DND-41 (cell line): Measurements from ENCODE around the gene PDCL2.
"Not testable (repeated sequence)": the region's sequence is repeated elsewhere in the genome, so short reads cannot be mapped to it uniquely, and the experiment has no call there.

ENCODE experiments used
- ATAC-seq: fragments of 200-7000 bp; cut with Tn5 transposase; 3 replicates; pipeline ENCODE4 v1.9.1; 2021; ENCODE audit warnings: low read depth; ENCODE audit not compliant: insufficient read depth
- DNase-seq: peaks from one replicate; pipeline ENCODE4 v3.0.0-alpha.2; 2020
- H2AFZ ChIP-seq: 2 replicates; pipeline ENCODE4 v1.6.0; 2012; ENCODE audit warnings: low read depth, low read length
- H3K27ac ChIP-seq: 2 replicates; pipeline ENCODE4 v1.5.1; 2012; ENCODE audit warnings: low read length, inconsistent platforms
- H3K27me3 ChIP-seq: fragments of 200-600 bp; sonication (generic); 2 replicates; pipeline ENCODE4 v1.6.0; 2012; ENCODE audit warnings: low read length, mild to moderate bottlenecking, inconsistent platforms; ENCODE audit not compliant: insufficient read depth, poor library complexity
- H3K36me3 ChIP-seq: 2 replicates; pipeline ENCODE4 v1.5.1; 2012; ENCODE audit warnings: low read length, inconsistent platforms; ENCODE audit not compliant: insufficient read depth
- H3K4me1 ChIP-seq: 2 replicates; pipeline ENCODE4 v1.5.1; 2012; ENCODE audit warnings: mild to moderate bottlenecking, low read length; ENCODE audit not compliant: insufficient read depth
- H3K4me2 ChIP-seq: 2 replicates; pipeline ENCODE4 v1.6.0; 2012; ENCODE audit warnings: mild to moderate bottlenecking, moderate library complexity, low read length, inconsistent platforms; ENCODE audit not compliant: insufficient read depth
- H3K4me3 ChIP-seq, 2 experiments: fragments of 200-600 bp in 1 of 2; shearing (Covaris generic) in 1 of 2; 2 replicates each; pipeline ENCODE4 v1.5.1; 2012 to 2016; ENCODE audit warnings: inconsistent platforms in 2 of 2, low read length in 2 of 2, mild to moderate bottlenecking in 2 of 2, low read depth in 1 of 2, moderate library complexity in 1 of 2
- H3K79me2 ChIP-seq: 2 replicates; pipeline ENCODE4 v1.6.0; 2012; ENCODE audit warnings: low read length, inconsistent platforms; ENCODE audit not compliant: insufficient read depth
- H3K9ac ChIP-seq: 2 replicates; pipeline ENCODE4 v1.6.0; 2012; ENCODE audit warnings: low read depth, mild to moderate bottlenecking, inconsistent platforms, low read length, moderate library complexity
- H3K9me3 ChIP-seq: 2 replicates; pipeline ENCODE4 v1.5.1; 2012; ENCODE audit warnings: low read length, moderate library complexity, mild to moderate bottlenecking, inconsistent platforms; ENCODE audit not compliant: insufficient read depth, severe bottlenecking
- H4K20me1 ChIP-seq: 2 replicates; pipeline ENCODE4 v1.6.0; 2012; ENCODE audit warnings: low read length; ENCODE audit not compliant: insufficient read depth
- CTCF ChIP-seq: IDR thresholded peaks from 2 replicates; pipeline ENCODE4 v1.5.1; 2012; ENCODE audit warnings: borderline replicate concordance, low read length, moderate library complexity, mild to moderate bottlenecking; ENCODE audit not compliant: poor library complexity, severe bottlenecking; ENCODE audit errors: extremely low read depth
- EZH2 ChIP-seq: IDR thresholded peaks from 3 replicates; pipeline ENCODE4 v1.6.1; 2012; ENCODE audit warnings: borderline replicate concordance, low read depth, mild to moderate bottlenecking, moderate library complexity, low read length, inconsistent platforms; ENCODE audit not compliant: severe bottlenecking

Gene PDCL2

GRCh38 chr4:55600640-55601039 is 8.6 kb upstream of the PDCL2 start:
- no peak overlapping the region for H2AFZ ChIP-seq
- ATAC-seq (no peak), DNase-seq (no peak)
- H3K27me3 ChIP-seq: no peaks in the 10 kb centered on the region
- H3K36me3 ChIP-seq: no peaks in the 10 kb centered on the region
- no peak for TF ChIP-seq CTCF
- no peak for TF ChIP-seq EZH2
- no peaks in the 10 kb centered on the region for H3K79me2 ChIP-seq
- no peaks in the 10 kb centered on the region for H3K9me3 ChIP-seq
- no peak overlapping the region for H3K9ac ChIP-seq
- H4K20me1 ChIP-seq: no peaks in the 10 kb centered on the region
- no peak overlapping the region for H3K4me2 ChIP-seq
- no peak overlapping the region for H3K4me3 ChIP-seq
- H3K27ac ChIP-seq: no peak overlapping the region
- no peaks in the 10 kb centered on the region for H3K4me1 ChIP-seq

GRCh38 chr4:55598641-55599040 is 6.6 kb upstream of the PDCL2 start:
- Histone ChIP-seq H3K9me3 (no peaks in the 10 kb centered on the region), H3K4me1 (no peaks in the 10 kb centered on the region), H3K27me3 (no peaks in the 10 kb centered on the region), H2AFZ (no peak overlapping the region), H3K4me2 (no peak overlapping the region), H4K20me1 (no peaks in the 10 kb centered on the region), H3K79me2 (no peaks in the 10 kb centered on the region), H3K4me3 (no peak overlapping the region), H3K9ac (no peak overlapping the region), H3K36me3 (no peaks in the 10 kb centered on the region), H3K27ac (no peak overlapping the region)
- DNase-seq (no peak), ATAC-seq (no peak)
- TF ChIP-seq EZH2: no peak
- TF ChIP-seq CTCF: no peak

GRCh38 chr4:55588160-55588559 is 3.9 kb downstream of the PDCL2 start:
- H3K4me2 ChIP-seq: no peak overlapping the region

GRCh38 chr4:55582773-55583172 is 9.3 kb downstream of the PDCL2 start:
- not testable (repeated sequence) for H3K4me2 ChIP-seq, H2AFZ ChIP-seq, H4K20me1 ChIP-seq, H3K36me3 ChIP-seq, H3K4me3 ChIP-seq, H3K9ac ChIP-seq, H3K4me1 ChIP-seq, H3K27me3 ChIP-seq, DNase-seq, H3K79me2 ChIP-seq, ATAC-seq, H3K9me3 ChIP-seq, H3K27ac ChIP-seq

More at GRCh38 chr4:55588160-55588559, 3.9 kb downstream of the PDCL2 start:
- ATAC-seq (no peak), DNase-seq (no peak)
- Histone ChIP-seq H3K27ac (no peak overlapping the region), H3K79me2 (no peaks in the 10 kb centered on the region), H3K4me3 (no peak overlapping the region), H2AFZ (no peak overlapping the region), H3K36me3 (no peaks in the 10 kb centered on the region), H3K9me3 (peaks cover 4% of the 10 kb centered on the region), H4K20me1 (no peaks in the 10 kb centered on the region), H3K9ac (no peak overlapping the region), H3K27me3 (no peaks in the 10 kb centered on the region), H3K4me1 (no peaks in the 10 kb centered on the region)
- TF ChIP-seq CTCF (no peak), EZH2 (no peak)
